Gastrocnemius medialis (tissue), 4 donors: ENCODE data around the gene ADRA2B. TPM values are rescaled to one million over a fixed set of nuclear protein-coding genes. Genes with fewer than 3 reads are reported as not detected.

Experiments used
- ATAC-seq, 2 donors: fragments of 150-250 bp; one replicate each; pipeline ENCODE4 v1.9.1; 2016
- DNase-seq, 2 donors: peaks; one replicate each; pipeline ENCODE4 v3.0.0-alpha.2; 2019
- H3K27ac ChIP-seq, 4 donors: fragments of 200-600 bp; sonication (generic); 1 replicate in 1 of 4; 2 replicates in 3 of 4; pipeline ENCODE4 v1.5.1; 2016 to 2018; ENCODE audit warnings: mild to moderate bottlenecking in 2 of 4, moderate library complexity in 1 of 4
- H3K27me3 ChIP-seq, 3 donors: fragments of 200-600 bp; sonication (generic) in 2 of 3; 1 replicate in 1 of 3; 2 replicates in 2 of 3; pipeline versions ENCODE4 v1.5.1 to v1.6.0; 2016 to 2019; ENCODE audit warnings: mild to moderate bottlenecking in 1 of 3, moderate library complexity in 1 of 3
- H3K36me3 ChIP-seq, 2 donors: fragments of 200-600 bp; sonication (generic) in 1 of 2; one replicate each; pipeline ENCODE4 v1.5.1; 2017 to 2018
- H3K4me1 ChIP-seq, 2 donors: fragments of 200-600 bp; sonication (generic) in 1 of 2; one replicate each; pipeline ENCODE4 v1.5.1; 2016 to 2017; ENCODE audit warnings: mild to moderate bottlenecking in 2 of 2
- H3K4me3 ChIP-seq, 4 donors: fragments of 200-600 bp; sonication (generic) in 3 of 4; 1 replicate in 1 of 4; 2 replicates in 3 of 4; pipeline ENCODE4 v1.5.1; 2016 to 2019; ENCODE audit warnings: mild to moderate bottlenecking in 2 of 4
- H3K9me3 ChIP-seq, 3 donors: fragments of 200-600 bp; sonication (generic) in 2 of 3; 1 replicate in 1 of 3; 2 replicates in 2 of 3; pipeline ENCODE4 v1.5.1; 2016 to 2019
- POLR2A ChIP-seq, 2 donors: fragments of 450-650 bp; IDR thresholded peaks; one replicate each; pipeline ENCODE4 v1.6.1; 2017; ENCODE audit warnings: antibody characterized with exemption in 2 of 2, mild to moderate bottlenecking in 2 of 2, moderate library complexity in 2 of 2
- in situ Hi-C, 4 donors: fragments of 200-750 bp; cut with MboI; loops; one replicate each; pipeline versions ENCODE4 v1.15.0 to v1.8.0; 2017; ENCODE audit warnings: low sequenced_read_pairs in 4 of 4
- intact Hi-C: fragments of 100-400 bp; cut with DNase I; formaldehyde crosslinking; loops from one replicate; pipeline ENCODE4 v1.15.1; 2023; ENCODE audit warnings: low total_unique reads
- total RNA-seq, 4 donors: library from RNA; depleted of rRNA; stranded (reverse); fragments of >200 nt; gene quantifications; one replicate each; pipeline versions ENCODE4 v1.1.0 to v1.2.3, GENCODE V29; 2016
- TF ChIP-seq, protein P1 (sequence below), 5 experiments: fragments of 450-650 bp in 3 of 5; fragments of 200-600 bp in 2 of 5; sonication (generic) in 2 of 5; IDR thresholded peaks in 4 of 5; conservative IDR thresholded peaks in 1 of 5; 1 replicate in 4 of 5; 2 replicates in 1 of 5; pipeline ENCODE4 v1.5.1; 2016 to 2019; ENCODE audit warnings: antibody characterized with exemption in 5 of 5, mild to moderate bottlenecking in 3 of 5, moderate library complexity in 3 of 5

The ADRA2B gene
- total RNA-seq, 4 donors from 2014 or later = 2.4 to 5.6 (median 3.6) TPM

DNA sequence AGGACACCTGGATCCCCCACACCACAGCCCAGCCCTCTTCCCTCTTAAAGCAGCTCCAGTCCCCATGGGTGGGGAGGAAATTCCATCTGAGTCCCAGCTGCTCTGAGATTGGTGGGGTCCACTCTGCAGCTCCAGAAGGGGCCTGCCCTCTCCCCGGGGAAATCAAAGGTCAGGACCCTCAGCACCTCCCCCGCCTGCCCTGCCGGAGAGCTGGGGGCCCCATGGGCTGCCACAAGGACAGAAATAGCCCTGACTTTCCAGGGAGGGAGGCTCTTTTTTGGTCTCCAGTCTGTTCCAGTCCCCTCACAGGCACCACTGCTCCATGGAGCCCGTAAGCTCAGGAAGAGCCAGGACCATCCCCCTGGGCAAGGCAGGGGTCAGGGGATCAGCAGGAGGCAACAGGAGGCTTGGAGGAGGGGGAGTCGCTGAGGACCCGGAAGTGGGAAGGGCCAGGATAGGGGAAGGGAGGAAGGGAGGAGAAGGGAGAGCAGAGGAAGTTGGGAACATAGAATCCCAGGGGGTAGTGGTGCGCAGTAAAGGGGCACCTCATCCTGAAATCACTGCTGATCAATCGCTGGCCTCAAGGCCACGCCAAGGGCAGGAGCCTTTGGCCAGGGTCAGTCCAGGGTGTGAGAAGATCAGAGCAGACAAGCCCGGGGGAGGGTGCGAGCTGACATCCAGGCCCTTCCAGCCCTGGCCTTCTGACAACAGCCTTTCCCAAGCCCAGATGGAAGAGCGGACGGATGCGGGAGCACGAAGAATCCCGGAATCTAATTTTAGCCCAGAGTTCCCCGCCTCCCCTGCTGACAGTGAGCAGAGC, 7.6 kb downstream of the ADRA2B start:
- TF ChIP-seq POLR2A (IDR thresholded peaks at IDR 0.05) = no peak
- TF ChIP-seq, protein P1, sequence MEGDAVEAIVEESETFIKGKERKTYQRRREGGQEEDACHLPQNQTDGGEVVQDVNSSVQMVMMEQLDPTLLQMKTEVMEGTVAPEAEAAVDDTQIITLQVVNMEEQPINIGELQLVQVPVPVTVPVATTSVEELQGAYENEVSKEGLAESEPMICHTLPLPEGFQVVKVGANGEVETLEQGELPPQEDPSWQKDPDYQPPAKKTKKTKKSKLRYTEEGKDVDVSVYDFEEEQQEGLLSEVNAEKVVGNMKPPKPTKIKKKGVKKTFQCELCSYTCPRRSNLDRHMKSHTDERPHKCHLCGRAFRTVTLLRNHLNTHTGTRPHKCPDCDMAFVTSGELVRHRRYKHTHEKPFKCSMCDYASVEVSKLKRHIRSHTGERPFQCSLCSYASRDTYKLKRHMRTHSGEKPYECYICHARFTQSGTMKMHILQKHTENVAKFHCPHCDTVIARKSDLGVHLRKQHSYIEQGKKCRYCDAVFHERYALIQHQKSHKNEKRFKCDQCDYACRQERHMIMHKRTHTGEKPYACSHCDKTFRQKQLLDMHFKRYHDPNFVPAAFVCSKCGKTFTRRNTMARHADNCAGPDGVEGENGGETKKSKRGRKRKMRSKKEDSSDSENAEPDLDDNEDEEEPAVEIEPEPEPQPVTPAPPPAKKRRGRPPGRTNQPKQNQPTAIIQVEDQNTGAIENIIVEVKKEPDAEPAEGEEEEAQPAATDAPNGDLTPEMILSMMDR (IDR thresholded peaks at IDR 0.05 in 4 of 5, conservative IDR thresholded peaks at IDR 0.05 in 1 of 5) = no peak
- DNase-seq = peak in 1 of 2 donors; percentile 30
- Histone ChIP-seq H3K27ac (peak overlapping the region; percentile 13 to 74 (median 69)), H3K4me3 (peak overlapping the region in 2 of 4 donors; percentile 11 to 18), H3K9me3 (no peaks in the 10 kb centered on the region), H3K36me3 (no peaks in the 10 kb centered on the region), H3K27me3 (peaks cover 0 to 4% (median 0%) of the 10 kb centered on the region in 3 donors), H3K4me1 (no peaks in the 10 kb centered on the region)
- in situ Hi-C loops (loop anchor here in 2 of 4 donors (25.0 kb wide), 1 partner anchor 96 kb away; no protein-coding TSS in a partner anchor), intact Hi-C loops (no loop called here)
- peak; percentile 39 to 50 for ATAC-seq

DNA sequence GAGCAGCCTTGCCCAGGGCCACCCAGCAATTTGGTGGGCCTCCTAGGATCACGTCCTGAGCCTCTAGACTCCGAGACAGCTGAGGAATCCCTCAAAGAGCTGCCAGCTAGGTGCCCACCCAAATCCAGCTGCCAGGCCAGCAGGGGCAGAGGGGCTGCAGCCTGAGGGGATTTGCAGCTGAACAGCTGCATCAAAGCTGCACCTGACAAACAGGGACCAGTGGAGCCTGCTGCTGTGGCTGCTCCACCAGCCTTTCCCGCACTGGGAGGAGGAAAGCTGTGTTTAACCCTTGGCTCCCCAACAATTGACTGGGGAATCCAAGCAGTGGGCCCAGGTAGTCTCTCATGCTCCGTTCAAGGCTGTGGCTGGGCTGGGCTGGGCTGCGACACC, 8.2 kb downstream of the ADRA2B start:
- TF ChIP-seq POLR2A (IDR thresholded peaks at IDR 0.05) = no peak
- TF ChIP-seq, protein P1 (IDR thresholded peaks at IDR 0.05 in 4 of 5, conservative IDR thresholded peaks at IDR 0.05 in 1 of 5) = no peak
- peak overlapping the region; percentile 13 to 74 (median 69) for H3K27ac ChIP-seq
- intact Hi-C loops (no loop called here), in situ Hi-C loops (loop anchor here in 2 of 4 donors (25.0 kb wide), 1 partner anchor 96 kb away; no protein-coding TSS in a partner anchor)
- H3K9me3 ChIP-seq = no peaks in the 10 kb centered on the region
- DNase-seq = no peak
- H3K36me3 ChIP-seq = no peaks in the 10 kb centered on the region
- no peak for ATAC-seq
- H3K4me3 ChIP-seq = no peak overlapping the region
- peaks cover 0 to 4% (median 0%) of the 10 kb centered on the region in 3 donors for H3K27me3 ChIP-seq
- no peaks in the 10 kb centered on the region for H3K4me1 ChIP-seq

DNA sequence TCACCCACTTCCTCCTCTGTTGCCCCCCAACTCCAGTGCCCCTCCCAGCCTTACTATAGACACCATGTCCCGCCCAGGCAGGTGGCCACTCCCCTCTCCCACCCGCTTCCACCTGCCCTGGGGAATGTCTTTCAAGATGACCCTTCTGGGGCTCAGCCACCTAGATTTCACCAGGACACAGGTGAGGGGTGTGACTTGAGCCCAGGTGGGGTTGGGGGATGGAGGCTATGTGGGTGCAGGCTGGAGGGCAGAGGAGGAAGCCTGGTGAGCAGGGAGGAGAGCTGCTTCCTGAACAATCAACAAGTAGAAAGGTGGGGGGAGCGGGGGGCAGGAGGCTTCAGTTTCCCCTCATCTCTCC, 8.7 kb downstream of the ADRA2B start:
- in situ Hi-C loops (loop anchor here in 2 of 4 donors (25.0 kb wide), 1 partner anchor 95 kb away; no protein-coding TSS in a partner anchor), intact Hi-C loops (no loop called here)
- Histone ChIP-seq H3K9me3 (no peaks in the 10 kb centered on the region), H3K4me1 (no peaks in the 10 kb centered on the region), H3K27ac (peak overlapping the region in 1 of 4 donors; percentile 68), H3K4me3 (no peak overlapping the region), H3K27me3 (peaks cover 0 to 4% (median 0%) of the 10 kb centered on the region in 3 donors), H3K36me3 (no peaks in the 10 kb centered on the region)
- ATAC-seq (no peak), DNase-seq (peak in 1 of 2 donors; percentile 6)
- TF ChIP-seq, protein P1 (IDR thresholded peaks at IDR 0.05 in 4 of 5, conservative IDR thresholded peaks at IDR 0.05 in 1 of 5) = no peak
- TF ChIP-seq POLR2A (IDR thresholded peaks at IDR 0.05) = no peak

DNA sequence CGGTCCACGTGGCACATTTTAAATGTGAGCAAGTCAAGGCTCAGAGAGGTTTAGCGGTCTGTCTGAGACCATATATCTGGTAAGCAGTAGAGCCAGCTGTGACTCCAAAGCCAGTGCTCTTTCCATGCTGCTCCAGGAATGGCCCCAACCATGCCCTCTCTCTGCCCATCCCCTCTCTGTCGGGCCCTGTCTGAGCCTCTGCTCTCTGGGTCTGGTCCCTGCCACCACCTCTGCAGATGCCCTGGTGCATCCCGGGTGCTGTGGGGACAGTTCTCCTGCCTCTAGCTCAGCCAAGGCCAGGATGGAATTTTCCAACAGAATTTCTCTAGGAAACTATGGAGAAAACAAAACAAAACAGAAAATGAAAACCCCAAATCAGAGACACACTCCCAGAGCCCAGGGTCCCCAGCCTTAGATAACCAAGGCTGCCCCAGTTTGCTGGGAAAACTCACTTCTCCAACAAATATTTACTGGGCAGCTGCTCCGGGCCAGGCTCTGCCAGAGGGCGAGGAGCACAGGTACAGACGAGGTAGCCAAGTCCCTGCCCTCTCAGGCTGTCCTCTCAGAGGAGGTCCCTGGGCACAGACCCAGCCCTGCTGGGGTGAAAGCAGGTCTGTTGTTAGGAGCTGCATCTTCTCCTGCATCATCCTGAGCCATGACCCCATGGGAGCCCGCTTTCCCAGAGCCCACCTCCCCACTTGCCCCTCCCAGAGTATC, 9.2 kb downstream of the ADRA2B start:
- no peaks in the 10 kb centered on the region for H3K4me1 ChIP-seq
- TF ChIP-seq, protein P1 (IDR thresholded peaks at IDR 0.05 in 4 of 5, conservative IDR thresholded peaks at IDR 0.05 in 1 of 5) = no peak
- TF ChIP-seq POLR2A (IDR thresholded peaks at IDR 0.05) = no peak

More for the DNA sequence above, 9.2 kb downstream of the ADRA2B start:
- no peak overlapping the region for H3K4me3 ChIP-seq
- peak in 1 of 2 donors; percentile 8 for DNase-seq
- peaks cover 0 to 4% (median 0%) of the 10 kb centered on the region in 3 donors for H3K27me3 ChIP-seq
- H3K27ac ChIP-seq = peak overlapping the region in 1 of 4 donors; percentile 68
- intact Hi-C loops (no loop called here), in situ Hi-C loops (loop anchor here in 2 of 4 donors (25.0 kb wide), 1 partner anchor 95 kb away; no protein-coding TSS in a partner anchor)
- no peak for ATAC-seq
- no peaks in the 10 kb centered on the region for H3K36me3 ChIP-seq
- H3K9me3 ChIP-seq = no peaks in the 10 kb centered on the region
